Type B pancreatic cell (in vitro differentiated cells): ENCODE data around the gene DARS1. TPM values are rescaled to one million over a fixed set of nuclear protein-coding genes. Genes with fewer than 3 reads are reported as not detected.

Experiments
- DNase-seq: peaks from one replicate; pipeline ENCODE4 v3.0.0; 2021; ENCODE audit warnings: mixed read lengths; ENCODE audit not compliant: unreplicated experiment; ENCODE audit errors: extremely low spot score
- H3K27ac Mint-ChIP-seq: 2 replicates; pipeline ENCODE4 v1.8.0; 2021; ENCODE audit warnings: mild to moderate bottlenecking, mixed read lengths
- H3K27me3 Mint-ChIP-seq: 2 replicates; pipeline ENCODE4 v1.8.0; 2021; ENCODE audit warnings: mixed read lengths
- H3K36me3 Mint-ChIP-seq: 2 replicates; pipeline ENCODE4 v1.8.0; 2021; ENCODE audit warnings: mixed read lengths
- H3K4me1 Mint-ChIP-seq: one replicate; pipeline ENCODE4 v1.8.0; 2021; ENCODE audit warnings: mixed read lengths; ENCODE audit not compliant: unreplicated experiment
- H3K4me3 Mint-ChIP-seq: 2 replicates; pipeline ENCODE4 v1.8.0; 2021; ENCODE audit warnings: mild to moderate bottlenecking, mixed read lengths
- H3K9me3 Mint-ChIP-seq: 2 replicates; pipeline ENCODE4 v1.8.0; 2021; ENCODE audit warnings: mixed read lengths
- total RNA-seq: library from RNA; stranded (reverse); gene quantifications from 2 replicates; pipeline ENCODE4 v1.2.1, GENCODE V29; 2021; ENCODE audit warnings: low replicate concordance
- TF ChIP-seq, protein P1 (sequence below): fragments of 200-600 bp; sonication (generic); conservative IDR thresholded peaks from 2 replicates; pipeline ENCODE4 v1.5.0; 2021; ENCODE audit warnings: antibody characterized with exemption, mild to moderate bottlenecking

Gene DARS1
- total RNA-seq, 1 donor from 2014 or later = 58.4 TPM

DNA sequence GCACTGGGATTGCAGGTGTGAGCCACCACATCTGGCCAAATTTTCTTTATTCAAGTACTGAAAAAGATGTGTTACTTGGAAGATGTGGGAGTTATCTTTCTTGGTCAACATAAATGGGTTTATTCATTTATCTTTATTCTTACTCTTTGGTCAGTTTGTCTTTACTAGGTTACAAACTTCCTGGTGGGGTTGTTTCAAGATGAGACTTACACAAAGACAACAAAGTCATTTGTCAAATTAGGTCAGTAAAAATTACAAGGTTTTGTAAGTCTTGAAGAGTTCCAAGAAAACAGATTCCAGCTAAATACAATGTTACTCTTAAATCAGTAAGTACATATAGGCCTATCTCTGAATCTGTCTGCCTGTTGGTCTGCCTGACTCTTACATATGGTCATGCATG lies 48.9 kb downstream of the DARS1 start:
- Mint-ChIP-seq H3K4me3 (no peak overlapping the region), H3K4me1 (no peaks in the 10 kb centered on the region), H3K27me3 (no peaks in the 10 kb centered on the region), H3K27ac (no peak overlapping the region), H3K36me3 (peaks cover 51% of the 10 kb centered on the region), H3K9me3 (peaks cover 6% of the 10 kb centered on the region)
- no peak for DNase-seq
- TF ChIP-seq, protein P1, sequence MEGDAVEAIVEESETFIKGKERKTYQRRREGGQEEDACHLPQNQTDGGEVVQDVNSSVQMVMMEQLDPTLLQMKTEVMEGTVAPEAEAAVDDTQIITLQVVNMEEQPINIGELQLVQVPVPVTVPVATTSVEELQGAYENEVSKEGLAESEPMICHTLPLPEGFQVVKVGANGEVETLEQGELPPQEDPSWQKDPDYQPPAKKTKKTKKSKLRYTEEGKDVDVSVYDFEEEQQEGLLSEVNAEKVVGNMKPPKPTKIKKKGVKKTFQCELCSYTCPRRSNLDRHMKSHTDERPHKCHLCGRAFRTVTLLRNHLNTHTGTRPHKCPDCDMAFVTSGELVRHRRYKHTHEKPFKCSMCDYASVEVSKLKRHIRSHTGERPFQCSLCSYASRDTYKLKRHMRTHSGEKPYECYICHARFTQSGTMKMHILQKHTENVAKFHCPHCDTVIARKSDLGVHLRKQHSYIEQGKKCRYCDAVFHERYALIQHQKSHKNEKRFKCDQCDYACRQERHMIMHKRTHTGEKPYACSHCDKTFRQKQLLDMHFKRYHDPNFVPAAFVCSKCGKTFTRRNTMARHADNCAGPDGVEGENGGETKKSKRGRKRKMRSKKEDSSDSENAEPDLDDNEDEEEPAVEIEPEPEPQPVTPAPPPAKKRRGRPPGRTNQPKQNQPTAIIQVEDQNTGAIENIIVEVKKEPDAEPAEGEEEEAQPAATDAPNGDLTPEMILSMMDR = no peak

DNA sequence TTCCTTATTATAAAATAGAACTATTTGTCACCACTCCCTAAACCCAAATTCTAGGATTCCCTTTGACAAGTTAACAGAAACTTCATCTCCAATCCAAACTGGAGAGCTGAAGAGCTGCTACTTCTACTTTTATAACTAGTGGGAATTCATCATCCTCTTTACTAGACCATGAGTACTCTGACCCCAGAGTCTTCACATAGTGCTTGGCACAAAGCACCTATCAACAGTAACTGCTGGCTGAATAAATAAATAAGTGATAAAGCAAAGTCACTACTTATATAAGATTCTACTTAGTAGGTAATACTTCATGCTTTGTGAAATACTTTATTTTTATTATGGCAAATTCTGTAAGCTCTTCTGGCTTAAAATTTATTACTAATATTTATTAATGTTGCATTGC lies 49.5 kb downstream of the DARS1 start:
- TF ChIP-seq, protein P1 = no peak
- Mint-ChIP-seq H3K4me1 (no peaks in the 10 kb centered on the region), H3K27ac (no peak overlapping the region), H3K4me3 (no peak overlapping the region), H3K27me3 (no peaks in the 10 kb centered on the region), H3K36me3 (peaks cover 51% of the 10 kb centered on the region), H3K9me3 (peaks cover 6% of the 10 kb centered on the region)
- DNase-seq = no peak

DNA sequence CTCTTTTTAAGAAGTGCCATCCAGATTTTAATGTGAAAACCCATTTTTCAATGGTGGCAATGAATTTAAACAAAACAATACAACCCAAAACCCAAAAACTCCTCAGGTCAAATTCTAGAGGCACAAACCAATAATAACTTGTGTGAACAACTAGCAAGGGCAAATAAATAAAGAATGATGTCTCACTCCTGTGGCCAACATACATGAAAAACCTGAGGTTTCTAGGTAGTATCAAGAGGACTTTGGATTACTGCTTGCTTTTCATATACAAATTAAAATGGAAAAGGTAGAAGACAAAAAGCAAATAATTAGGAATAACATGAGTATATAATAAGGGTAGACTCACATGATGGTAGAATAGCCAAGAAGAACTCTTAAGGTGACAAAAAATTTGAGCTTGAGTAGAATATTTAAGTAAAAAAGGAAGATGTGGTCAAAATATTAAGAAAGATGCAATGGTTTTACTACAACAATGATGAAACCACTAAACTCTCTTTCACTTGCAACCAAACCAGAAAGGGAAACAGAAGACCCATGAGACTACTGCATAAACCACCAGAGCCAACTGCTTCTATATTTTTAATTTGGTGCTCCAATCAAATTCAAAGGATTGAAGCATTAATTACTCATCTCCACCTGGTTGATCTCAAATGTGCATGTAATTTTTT lies 53.5 kb downstream of the DARS1 start:
- no peak overlapping the region for H3K27ac Mint-ChIP-seq
- peaks cover 36% of the 10 kb centered on the region for H3K36me3 Mint-ChIP-seq

DNA sequence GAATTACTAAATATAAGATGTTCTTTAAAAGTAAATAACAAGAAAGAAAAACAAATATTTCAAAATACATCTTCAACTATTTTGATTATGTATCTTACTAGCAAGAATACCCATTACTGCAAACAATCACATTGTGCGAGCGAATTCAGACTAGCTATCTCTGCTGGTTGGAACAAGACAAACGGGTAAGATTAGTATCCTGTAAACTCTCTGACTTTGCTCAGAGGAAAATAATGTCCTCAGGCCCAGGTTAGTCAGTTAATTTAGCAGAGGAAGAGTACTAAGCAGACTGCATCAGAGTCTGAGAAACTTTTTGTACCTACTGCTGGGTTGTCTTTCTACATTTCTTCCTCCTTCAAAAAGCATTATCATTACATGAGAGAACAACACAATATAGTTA lies 58.8 kb downstream of the DARS1 start:
- Mint-ChIP-seq H3K4me1 (no peaks in the 10 kb centered on the region), H3K36me3 (peaks cover 28% of the 10 kb centered on the region), H3K27ac (no peak overlapping the region), H3K4me3 (no peak overlapping the region), H3K9me3 (no peaks in the 10 kb centered on the region), H3K27me3 (no peaks in the 10 kb centered on the region)
- no peak for DNase-seq
- TF ChIP-seq, protein P1 = no peak

More for the DNA sequence above, 53.5 kb downstream of the DARS1 start:
- no peak for DNase-seq
- TF ChIP-seq, protein P1 = no peak
- H3K9me3 Mint-ChIP-seq = no peaks in the 10 kb centered on the region
- H3K4me3 Mint-ChIP-seq = no peak overlapping the region
- no peaks in the 10 kb centered on the region for H3K27me3 Mint-ChIP-seq
- H3K4me1 Mint-ChIP-seq = no peaks in the 10 kb centered on the region

DNA sequence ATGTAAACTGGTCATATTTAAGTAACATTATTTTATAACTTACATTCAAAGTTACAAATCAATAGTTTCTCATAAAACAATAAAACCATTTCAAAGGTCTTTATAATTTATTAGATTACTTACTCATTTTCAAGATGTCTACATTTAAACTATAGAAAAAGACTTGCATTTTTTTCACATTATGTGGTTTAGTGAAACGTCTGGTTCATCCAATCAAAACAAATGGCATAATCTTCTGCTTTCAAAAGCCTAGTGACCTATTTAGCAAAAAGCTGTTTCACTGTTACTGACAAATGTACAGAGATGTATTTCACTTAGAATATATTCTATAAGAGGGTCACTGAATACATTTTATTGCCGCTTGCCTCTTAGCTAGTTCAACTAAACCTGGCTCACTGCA lies 59.9 kb downstream of the DARS1 start:
- Mint-ChIP-seq H3K27ac (no peak overlapping the region), H3K4me1 (no peaks in the 10 kb centered on the region), H3K36me3 (peaks cover 28% of the 10 kb centered on the region), H3K27me3 (no peaks in the 10 kb centered on the region), H3K4me3 (no peak overlapping the region), H3K9me3 (no peaks in the 10 kb centered on the region)
- TF ChIP-seq, protein P1 = no peak
- no peak for DNase-seq

DNA sequence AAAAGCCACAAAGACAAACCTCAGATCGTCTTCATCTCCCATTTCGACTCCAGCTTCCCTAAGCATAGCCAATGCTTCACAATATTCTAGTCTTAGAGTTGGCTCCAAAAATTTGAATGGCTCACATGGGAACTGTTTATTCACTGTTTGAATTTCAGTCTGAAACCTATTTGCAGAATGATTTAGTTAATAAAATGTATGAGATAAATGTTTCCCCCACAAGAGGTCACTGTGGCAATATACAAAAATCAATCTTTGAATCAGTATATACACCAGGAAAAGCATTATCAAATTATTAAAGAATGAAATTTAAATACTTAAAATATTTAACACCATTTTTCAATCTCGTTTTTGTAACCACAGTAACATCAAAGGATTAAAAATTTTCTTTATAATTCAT lies 69.2 kb downstream of the DARS1 start:
- no peaks in the 10 kb centered on the region for H3K9me3 Mint-ChIP-seq

More for the DNA sequence above, 69.2 kb downstream of the DARS1 start:
- Mint-ChIP-seq H3K4me3 (no peak overlapping the region), H3K27ac (no peak overlapping the region), H3K36me3 (peaks cover 7% of the 10 kb centered on the region), H3K4me1 (no peaks in the 10 kb centered on the region), H3K27me3 (no peaks in the 10 kb centered on the region)
- DNase-seq = no peak
- TF ChIP-seq, protein P1 = peak; percentile 81
